ENCODE results near the gene FAM72A.
A peak's percentile ranks its signal among the peaks of the same experiment; 100 is the strongest.
"Not testable (repeated sequence)": the region's sequence is repeated elsewhere in the genome, so short reads cannot be mapped to it uniquely, and the experiment has no call there.

FAM72A gene

GRCh38 chr1:206202789-206203363 lies at the start of gene FAM72A:
Gene FAM72A (minus strand): TSS chr1:206202839. CDS start chr1:206202025, 814 bp downstream.
- peak; percentile 94 to 97 for DNase-seq (ENCODE audit: low read depth in 2 of 2)

GRCh38 chr1:206250953-206251681 lies 48.5 kb upstream of the FAM72A start:
- not testable (repeated sequence) for DNase-seq (ENCODE audit: low read depth in 2 of 2)

- not testable (repeated sequence) for DNase-seq (ENCODE audit: low read depth in 2 of 2)
Measured at GRCh38 chr1:206246129-206246886, 43.7 kb upstream of the FAM72A start.

- DNase-seq (ENCODE audit: low read depth in 2 of 2), result not testable (repeated sequence)
Measured at GRCh38 chr1:206245479-206245878, 42.8 kb upstream of the FAM72A start.

- not testable (repeated sequence) for DNase-seq (ENCODE audit: low read depth in 2 of 2)
Measured at GRCh38 chr1:206243335-206243734, 40.7 kb upstream of the FAM72A start.

- DNase-seq (ENCODE audit: low read depth in 2 of 2), result not testable (repeated sequence)
Measured at GRCh38 chr1:206240288-206240687, 37.6 kb upstream of the FAM72A start.

GRCh38 chr1:206235190-206235589 lies 32.6 kb upstream of the FAM72A start:
- not testable (repeated sequence) for DNase-seq (ENCODE audit: low read depth in 2 of 2)

GRCh38 chr1:206234189-206234916 lies 31.7 kb upstream of the FAM72A start:
- DNase-seq (ENCODE audit: low read depth in 2 of 2), result not testable (repeated sequence)

GRCh38 chr1:206232970-206233645 lies 30.5 kb upstream of the FAM72A start:
- not testable (repeated sequence) for DNase-seq (ENCODE audit: low read depth in 2 of 2)

GRCh38 chr1:206231989-206232388 lies 29.4 kb upstream of the FAM72A start:
- DNase-seq (ENCODE audit: low read depth in 2 of 2), result not testable (repeated sequence)

GRCh38 chr1:206229286-206229685 lies 26.6 kb upstream of the FAM72A start:
- not testable (repeated sequence) for DNase-seq (ENCODE audit: low read depth in 2 of 2)

GRCh38 chr1:206226886-206227285 lies 24.2 kb upstream of the FAM72A start:
- DNase-seq (ENCODE audit: low read depth in 2 of 2), result not testable (repeated sequence)

- DNase-seq (ENCODE audit: low read depth in 2 of 2), result not testable (repeated sequence)
Measured at GRCh38 chr1:206225386-206225785, 22.7 kb upstream of the FAM72A start.

GRCh38 chr1:206224190-206224776 lies 21.6 kb upstream of the FAM72A start:
- DNase-seq (ENCODE audit: low read depth in 2 of 2), result not testable (repeated sequence)

- not testable (repeated sequence) for DNase-seq (ENCODE audit: low read depth in 2 of 2)
Measured at GRCh38 chr1:206221585-206221984, 18.9 kb upstream of the FAM72A start.

- DNase-seq (ENCODE audit: low read depth in 2 of 2), result not testable (repeated sequence)
Measured at GRCh38 chr1:206220332-206221000, 17.8 kb upstream of the FAM72A start.

GRCh38 chr1:206219514-206220331 lies 17.1 kb upstream of the FAM72A start:
- not testable (repeated sequence) for DNase-seq (ENCODE audit: low read depth in 2 of 2)

- DNase-seq (ENCODE audit: low read depth in 2 of 2), result not testable (repeated sequence)
Measured at GRCh38 chr1:206218765-206219164, 16.1 kb upstream of the FAM72A start.

- DNase-seq (ENCODE audit: low read depth in 2 of 2), result not testable (repeated sequence)
Measured at GRCh38 chr1:206218285-206218684, 15.6 kb upstream of the FAM72A start.

Data from activated CD8-positive, alpha-beta memory T cell treated with anti-CD3 and anti-CD28 coated beads for 4 hours (primary cell).